GM12874 (cell line): ENCODE results near the gene WBP1L.

Experiments
- TF ChIP-seq, protein P1 (sequence below): IDR thresholded peaks from 2 replicates; pipeline ENCODE4 v1.5.1; 2011; ENCODE audit warnings: low read depth, mild to moderate bottlenecking, control low read depth, low read length, moderate library complexity; ENCODE audit not compliant: insufficient read depth

The WBP1L gene

DNA sequence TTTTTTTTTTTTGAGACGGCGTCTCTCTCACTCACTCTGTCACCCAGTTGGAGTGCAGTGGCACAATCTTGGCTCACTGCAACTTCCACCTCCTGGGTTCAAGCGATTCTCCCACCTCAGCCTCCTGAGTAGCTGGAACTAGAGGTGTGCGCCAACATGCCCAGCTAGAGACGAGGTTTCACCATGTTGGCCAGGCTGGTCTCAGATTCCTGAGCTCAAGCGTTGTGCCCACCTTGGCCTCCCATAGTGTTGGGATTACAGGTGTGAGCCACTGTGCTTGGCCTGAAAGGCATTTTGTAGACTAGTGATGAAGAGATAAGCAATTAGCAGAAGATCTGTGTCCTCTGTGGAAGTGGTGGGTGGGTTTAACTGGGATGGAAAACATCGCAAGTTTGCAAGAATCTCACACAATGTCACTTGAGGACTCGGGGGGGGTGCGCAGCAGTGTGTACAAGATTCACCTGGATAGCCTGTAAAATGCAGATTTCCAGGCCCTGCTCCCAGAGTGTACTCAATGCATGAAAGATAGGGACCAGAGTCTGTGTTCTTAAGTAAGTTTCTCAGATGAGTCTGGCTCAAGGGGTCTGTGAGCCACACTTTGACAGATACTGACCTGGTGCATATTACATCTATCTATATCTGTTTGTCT, 82.5 kb downstream of the WBP1L start:
- TF ChIP-seq, protein P1, sequence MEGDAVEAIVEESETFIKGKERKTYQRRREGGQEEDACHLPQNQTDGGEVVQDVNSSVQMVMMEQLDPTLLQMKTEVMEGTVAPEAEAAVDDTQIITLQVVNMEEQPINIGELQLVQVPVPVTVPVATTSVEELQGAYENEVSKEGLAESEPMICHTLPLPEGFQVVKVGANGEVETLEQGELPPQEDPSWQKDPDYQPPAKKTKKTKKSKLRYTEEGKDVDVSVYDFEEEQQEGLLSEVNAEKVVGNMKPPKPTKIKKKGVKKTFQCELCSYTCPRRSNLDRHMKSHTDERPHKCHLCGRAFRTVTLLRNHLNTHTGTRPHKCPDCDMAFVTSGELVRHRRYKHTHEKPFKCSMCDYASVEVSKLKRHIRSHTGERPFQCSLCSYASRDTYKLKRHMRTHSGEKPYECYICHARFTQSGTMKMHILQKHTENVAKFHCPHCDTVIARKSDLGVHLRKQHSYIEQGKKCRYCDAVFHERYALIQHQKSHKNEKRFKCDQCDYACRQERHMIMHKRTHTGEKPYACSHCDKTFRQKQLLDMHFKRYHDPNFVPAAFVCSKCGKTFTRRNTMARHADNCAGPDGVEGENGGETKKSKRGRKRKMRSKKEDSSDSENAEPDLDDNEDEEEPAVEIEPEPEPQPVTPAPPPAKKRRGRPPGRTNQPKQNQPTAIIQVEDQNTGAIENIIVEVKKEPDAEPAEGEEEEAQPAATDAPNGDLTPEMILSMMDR = no peak

DNA sequence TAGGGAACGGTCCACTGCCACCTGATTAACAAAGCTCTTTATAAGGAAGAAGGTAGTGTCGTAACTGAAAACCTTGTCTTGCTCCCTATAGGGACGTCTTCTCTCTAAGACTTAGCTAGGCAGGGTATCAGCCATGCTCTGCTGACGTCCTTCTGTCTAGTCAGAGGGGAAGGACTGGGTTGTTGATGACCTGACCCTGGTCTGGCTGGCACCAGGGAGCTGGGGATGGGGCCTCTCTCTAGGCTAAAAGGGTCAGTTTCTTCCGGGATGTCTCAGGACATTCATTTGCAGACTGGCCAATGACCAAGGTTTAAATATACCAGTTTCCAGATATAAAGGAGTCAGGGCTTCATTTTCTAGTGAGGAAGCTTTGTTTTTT, 83.8 kb downstream of the WBP1L start:
- TF ChIP-seq, protein P1 = no peak

DNA sequence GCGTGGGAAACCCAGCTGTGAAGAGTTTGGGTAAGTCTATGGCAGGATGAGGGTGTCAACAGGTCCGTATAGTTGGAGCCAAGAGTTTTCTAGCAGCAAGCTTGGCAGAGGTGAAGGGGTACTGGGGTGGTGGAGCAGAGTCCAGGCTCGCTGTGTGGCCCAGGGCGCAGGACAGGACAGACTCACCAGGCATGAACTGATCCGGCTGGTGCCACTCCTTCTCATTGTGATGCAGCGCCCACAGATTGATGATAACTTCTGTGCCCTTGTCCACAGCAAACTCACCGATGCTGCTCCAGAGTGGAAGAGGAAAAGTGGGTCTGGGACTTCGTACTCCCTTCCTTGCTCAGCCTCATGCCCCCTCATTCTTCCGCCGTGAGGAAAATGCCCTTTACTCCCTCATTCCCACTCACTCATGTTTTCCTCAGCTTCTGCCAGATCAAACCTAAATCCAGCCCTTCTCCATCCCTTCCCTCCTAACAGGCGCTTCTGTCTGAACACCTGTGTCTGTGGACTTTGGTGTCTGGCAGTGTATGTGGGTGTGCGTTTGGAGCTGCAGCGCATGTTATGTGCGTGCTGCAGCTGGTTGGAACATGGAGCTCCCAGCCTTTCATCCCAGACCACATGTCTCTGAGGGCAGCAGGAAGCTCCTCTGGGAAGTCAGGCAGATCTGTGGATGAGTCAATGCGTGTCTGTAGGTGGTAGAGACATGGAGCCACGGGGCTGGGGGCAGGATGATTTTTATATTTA, 87.7 kb downstream of the WBP1L start:
- TF ChIP-seq, protein P1 = no peak

DNA sequence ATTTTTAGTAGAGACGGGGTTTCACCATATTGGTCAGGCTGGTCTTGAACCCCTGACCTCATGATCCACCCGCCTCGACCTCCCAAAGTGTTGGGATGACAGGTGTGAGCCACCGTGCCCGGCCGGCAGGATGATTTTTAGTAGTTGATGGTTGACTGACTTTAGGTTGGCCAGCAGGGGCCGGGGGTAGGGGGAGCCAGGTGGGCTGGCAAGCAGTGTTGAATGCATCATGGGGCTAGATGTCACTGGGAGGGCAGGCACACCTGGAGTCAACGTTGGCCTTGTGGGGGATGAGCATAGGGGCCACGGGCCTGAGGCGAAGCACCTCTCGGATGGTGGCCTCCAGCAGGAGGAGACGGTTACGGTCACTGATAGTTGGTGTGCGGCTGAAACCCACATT, 88.5 kb downstream of the WBP1L start:
- TF ChIP-seq, protein P1 = no peak

DNA sequence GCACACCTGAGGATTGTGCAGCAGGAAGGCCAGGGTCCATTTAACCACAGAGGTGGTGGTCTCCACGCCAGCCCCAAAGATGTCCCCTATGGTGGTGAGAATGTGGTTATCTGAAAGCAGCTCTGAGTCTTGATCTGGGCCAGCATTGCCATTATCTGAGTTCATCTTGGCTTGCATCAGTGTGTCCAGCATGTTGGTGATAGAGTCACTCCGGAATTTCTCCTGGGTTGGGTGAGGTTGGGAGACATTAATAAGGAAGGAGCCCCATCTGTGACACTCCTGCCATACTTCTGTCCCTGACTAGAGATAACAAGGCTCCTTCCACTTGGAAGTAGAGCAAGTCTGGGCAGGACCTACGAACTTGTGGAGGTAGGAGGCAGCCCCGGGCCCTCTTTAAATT, 89.2 kb downstream of the WBP1L start:
- TF ChIP-seq, protein P1 = no peak

DNA sequence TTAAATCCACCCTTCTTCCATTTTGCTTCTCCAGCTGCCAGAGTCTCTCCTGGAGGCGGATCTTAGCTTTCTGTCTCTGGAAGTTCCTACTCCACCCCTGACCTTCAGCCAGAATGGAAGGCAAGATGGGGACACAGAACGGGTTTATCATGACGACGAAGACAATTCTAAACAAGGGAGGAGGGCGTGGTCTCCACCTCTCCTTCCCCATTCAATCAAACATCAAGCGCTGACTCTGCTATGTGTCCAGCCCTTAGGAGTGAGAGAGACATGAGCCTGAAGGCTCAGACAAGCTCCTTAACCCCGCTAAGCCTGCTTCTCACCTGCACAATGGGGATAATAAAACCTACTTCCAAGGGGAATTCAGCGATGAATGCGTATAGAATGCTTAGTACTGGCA, 90.4 kb downstream of the WBP1L start:
- TF ChIP-seq, protein P1 = no peak

DNA sequence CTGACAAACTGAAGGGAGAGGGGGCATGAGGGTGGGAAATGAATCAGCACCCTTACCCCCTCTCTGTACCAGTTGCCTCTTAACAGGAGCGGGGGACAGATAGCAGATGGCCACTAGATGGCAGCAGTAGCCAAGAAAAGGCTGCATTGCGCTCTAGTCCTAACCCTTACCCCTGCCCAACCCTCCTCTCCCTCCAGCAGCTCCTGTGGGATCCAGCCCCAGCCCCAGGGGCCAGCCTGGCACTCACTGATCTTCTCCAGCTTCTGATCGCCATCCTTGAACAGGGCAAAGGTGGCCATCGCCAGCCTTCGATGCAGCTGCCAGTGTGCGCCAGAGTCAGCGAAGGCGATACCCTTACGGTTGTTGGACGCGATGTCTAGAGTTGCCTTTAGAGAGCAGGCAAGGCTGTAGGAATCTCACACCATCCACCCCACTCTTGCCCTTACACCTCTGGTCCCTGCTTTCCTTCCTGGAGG, 91.3 kb downstream of the WBP1L start:
- TF ChIP-seq, protein P1 = peak; percentile 88
